NCI-H2171 treated with DMSO at 0.1 percent for 48 hours (cell line): ENCODE measurements around the gene DYNLT4.
"Not testable (repeated sequence)": the region's sequence is repeated elsewhere in the genome, so short reads cannot be mapped to it uniquely, and the experiment has no call there.

Source experiments
- DNase-seq: peaks from one replicate; lab custom pipeline; 2025; lab: John Stamatoyannopoulos, UW

The DYNLT4 gene

GRCh38 chr1:44828841-44829440 lies 21.8 kb upstream of the DYNLT4 start:
- DNase-seq, result no peak

GRCh38 chr1:44828003-44828651 lies 21.0 kb upstream of the DYNLT4 start:
- no peak for DNase-seq

GRCh38 chr1:44827197-44828002 lies 20.2 kb upstream of the DYNLT4 start:
- no peak for DNase-seq

GRCh38 chr1:44826375-44827196 lies 19.4 kb upstream of the DYNLT4 start:
- no peak for DNase-seq

- not testable (repeated sequence) for DNase-seq
These were observed 17.2 kb upstream of the DYNLT4 start for GRCh38 chr1:44824392-44824791.

- no peak for DNase-seq
These were observed 15.9 kb upstream of the DYNLT4 start for GRCh38 chr1:44822981-44823451.

- no peak for DNase-seq
These were observed 15.1 kb upstream of the DYNLT4 start for GRCh38 chr1:44822131-44822701.

GRCh38 chr1:44821240-44821715 lies 14.1 kb upstream of the DYNLT4 start:
- no peak for DNase-seq

GRCh38 chr1:44820328-44821239 lies 13.4 kb upstream of the DYNLT4 start:
- DNase-seq, result no peak

- DNase-seq, result peak; percentile 82
These were observed 12.6 kb upstream of the DYNLT4 start for GRCh38 chr1:44819608-44820327.

GRCh38 chr1:44819196-44819607 lies 12.1 kb upstream of the DYNLT4 start:
- DNase-seq, result no peak

- DNase-seq, result no peak
These were observed 10.8 kb upstream of the DYNLT4 start for GRCh38 chr1:44817771-44818495.

- no peak for DNase-seq
These were observed 10.2 kb upstream of the DYNLT4 start for GRCh38 chr1:44817307-44817706.

GRCh38 chr1:44815926-44816325 lies 8.8 kb upstream of the DYNLT4 start:
- not testable (repeated sequence) for DNase-seq

- no peak for DNase-seq
These were observed 5.8 kb upstream of the DYNLT4 start for GRCh38 chr1:44812822-44813543.

GRCh38 chr1:44811234-44811633 lies 4.1 kb upstream of the DYNLT4 start:
- DNase-seq, result no peak

GRCh38 chr1:44810762-44811105 lies 3.6 kb upstream of the DYNLT4 start:
- not testable (repeated sequence) for DNase-seq

- DNase-seq, result no peak
These were observed 3.1 kb upstream of the DYNLT4 start for GRCh38 chr1:44810101-44810761.
